Measurements from ENCODE around the gene CHI3L1.

The CHI3L1 gene

DNA sequence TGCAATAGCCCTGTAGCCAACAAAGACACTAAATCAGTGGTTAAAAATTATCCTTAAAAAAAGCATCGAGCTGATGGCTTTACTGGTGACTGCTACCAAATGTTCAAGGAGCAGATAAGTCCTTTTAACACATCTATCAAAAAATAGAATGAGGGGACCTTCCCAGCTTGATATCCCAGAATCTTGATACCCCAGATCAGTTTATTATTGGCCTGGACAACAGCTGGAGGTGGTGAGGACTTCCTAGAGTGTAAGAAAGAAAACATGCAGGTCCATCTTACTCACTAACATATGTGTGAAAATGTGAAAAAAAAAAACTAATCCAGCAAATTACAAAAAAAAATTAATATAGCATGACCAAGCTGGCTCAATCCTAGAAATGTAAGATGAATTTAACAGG, 21.7 kb upstream of the CHI3L1 start:
- no peaks in the 10 kb centered on the region for H3K36me3 ChIP-seq (ENCODE audit: low read length)
- H4K20me1 ChIP-seq (ENCODE audit: low read depth, low read length) = no peaks in the 10 kb centered on the region
- H3K79me2 ChIP-seq (ENCODE audit: insufficient read depth, low read length) = no peaks in the 10 kb centered on the region
- H3K9me3 ChIP-seq (ENCODE audit: insufficient read depth, low read length) = no peaks in the 10 kb centered on the region
- TF ChIP-seq CTCF (IDR thresholded peaks at IDR 0.05; ENCODE audit: insufficient read depth, low read length, poor library complexity, severe bottlenecking) (no peak), EZH2phosphoT487 (conservative IDR thresholded peaks at IDR 0.05; ENCODE audit: low read length) (no peak)
- no peak overlapping the region for H3K9ac ChIP-seq (ENCODE audit: low read length)
- H3K27me3 ChIP-seq (ENCODE audit: low read length) = no peaks in the 10 kb centered on the region
- no peak overlapping the region for H3K4me3 ChIP-seq (ENCODE audit: insufficient read depth, low read length, poor library complexity, severe bottlenecking)
- H3K9me2 ChIP-seq (replicated peaks; ENCODE audit: insufficient read depth, low read length) = no peaks in the 10 kb centered on the region
- no peak overlapping the region for H3K4me2 ChIP-seq (ENCODE audit: low read depth, low read length, poor library complexity, severe bottlenecking)
- H2AFZ ChIP-seq (ENCODE audit: low read depth, low read length, severe bottlenecking) = no peak overlapping the region
- H3K27ac ChIP-seq (ENCODE audit: low read depth, low read length) = no peak overlapping the region
- H3F3A ChIP-seq (ENCODE audit: insufficient read depth) = no peaks in the 10 kb centered on the region

- no peak overlapping the region for H3K4me2 ChIP-seq (ENCODE audit: low read depth, low read length, poor library complexity, severe bottlenecking)
- H3K4me3 ChIP-seq (ENCODE audit: insufficient read depth, low read length, poor library complexity, severe bottlenecking) = no peak overlapping the region
- H2AFZ ChIP-seq (ENCODE audit: low read depth, low read length, severe bottlenecking) = no peak overlapping the region
- no peaks in the 10 kb centered on the region for H3K27me3 ChIP-seq (ENCODE audit: low read length)
- H3K36me3 ChIP-seq (ENCODE audit: low read length) = no peaks in the 10 kb centered on the region
- TF ChIP-seq CTCF (IDR thresholded peaks at IDR 0.05; ENCODE audit: insufficient read depth, low read length, poor library complexity, severe bottlenecking) = no peak
- no peak for TF ChIP-seq EZH2phosphoT487 (conservative IDR thresholded peaks at IDR 0.05; ENCODE audit: low read length)
- H3F3A ChIP-seq (ENCODE audit: insufficient read depth) = no peaks in the 10 kb centered on the region
- no peaks in the 10 kb centered on the region for H3K9me3 ChIP-seq (ENCODE audit: insufficient read depth, low read length)
- H3K9ac ChIP-seq (ENCODE audit: low read length) = no peak overlapping the region
- no peaks in the 10 kb centered on the region for H3K9me2 ChIP-seq (replicated peaks; ENCODE audit: insufficient read depth, low read length)
- H3K79me2 ChIP-seq (ENCODE audit: insufficient read depth, low read length) = no peaks in the 10 kb centered on the region
- H4K20me1 ChIP-seq (ENCODE audit: low read depth, low read length) = no peaks in the 10 kb centered on the region
- no peak overlapping the region for H3K27ac ChIP-seq (ENCODE audit: low read depth, low read length)
These were observed 21.2 kb upstream of the CHI3L1 start for GRCh38 chr1:203207751-203208150.

- H3K4me2 ChIP-seq (ENCODE audit: low read depth, low read length, poor library complexity, severe bottlenecking) = no peak overlapping the region
- TF ChIP-seq CTCF (IDR thresholded peaks at IDR 0.05; ENCODE audit: insufficient read depth, low read length, poor library complexity, severe bottlenecking) (no peak), EZH2phosphoT487 (conservative IDR thresholded peaks at IDR 0.05; ENCODE audit: low read length) (no peak)
- no peak overlapping the region for H3K4me3 ChIP-seq (ENCODE audit: insufficient read depth, low read length, poor library complexity, severe bottlenecking)
- H3F3A ChIP-seq (ENCODE audit: insufficient read depth) = no peaks in the 10 kb centered on the region
- H2AFZ ChIP-seq (ENCODE audit: low read depth, low read length, severe bottlenecking) = no peak overlapping the region
- H3K9me2 ChIP-seq (replicated peaks; ENCODE audit: insufficient read depth, low read length) = no peaks in the 10 kb centered on the region
- no peak overlapping the region for H3K9ac ChIP-seq (ENCODE audit: low read length)
- no peak overlapping the region for H3K27ac ChIP-seq (ENCODE audit: low read depth, low read length)
- no peaks in the 10 kb centered on the region for H3K79me2 ChIP-seq (ENCODE audit: insufficient read depth, low read length)
- H3K36me3 ChIP-seq (ENCODE audit: low read length) = no peaks in the 10 kb centered on the region
- H3K27me3 ChIP-seq (ENCODE audit: low read length) = no peaks in the 10 kb centered on the region
- H3K9me3 ChIP-seq (ENCODE audit: insufficient read depth, low read length) = no peaks in the 10 kb centered on the region
- H4K20me1 ChIP-seq (ENCODE audit: low read depth, low read length) = no peaks in the 10 kb centered on the region
These were observed 19.7 kb upstream of the CHI3L1 start for GRCh38 chr1:203206129-203206687.

All from SU-DHL-6 (cell line).